HG03442 (cell line): ENCODE data around the gene KCNE3.
"Not testable (repeated sequence)": the region's sequence is repeated elsewhere in the genome, so short reads cannot be mapped to it uniquely, and the experiment has no call there.

Source experiments
- ATAC-seq: cut with Tn5 transposase; IDR thresholded peaks from one replicate; pipeline ENCODE4 v1.9.1; 2021; ENCODE audit warnings: mild to moderate bottlenecking, moderate library complexity; ENCODE audit not compliant: unreplicated experiment

KCNE3 gene

GRCh38 chr11:74444173-74444826, 23.0 kb downstream of the KCNE3 start:
- no peak for ATAC-seq

GRCh38 chr11:74443071-74443864, 24.1 kb downstream of the KCNE3 start:
- no peak for ATAC-seq

GRCh38 chr11:74442636-74443035, 24.7 kb downstream of the KCNE3 start:
- ATAC-seq = no peak

- no peak for ATAC-seq
Observed at GRCh38 chr11:74438681-74439080, 28.7 kb downstream of the KCNE3 start.

GRCh38 chr11:74437441-74438042, 29.8 kb downstream of the KCNE3 start:
- ATAC-seq = no peak

- ATAC-seq = no peak
Observed at GRCh38 chr11:74434528-74434927, 32.8 kb downstream of the KCNE3 start.

- no peak for ATAC-seq
Observed at GRCh38 chr11:74429205-74429604, 38.1 kb downstream of the KCNE3 start.

GRCh38 chr11:74427384-74427886, 39.9 kb downstream of the KCNE3 start:
- ATAC-seq = no peak

- no peak for ATAC-seq
Observed at GRCh38 chr11:74425100-74425499, 42.2 kb downstream of the KCNE3 start.

GRCh38 chr11:74418509-74418895, 48.8 kb downstream of the KCNE3 start:
- no peak for ATAC-seq

GRCh38 chr11:74417860-74418508, 49.4 kb downstream of the KCNE3 start:
- ATAC-seq = no peak

GRCh38 chr11:74417379-74417804, 50.0 kb downstream of the KCNE3 start:
- ATAC-seq = no peak

- ATAC-seq = not testable (repeated sequence)
Observed at GRCh38 chr11:74416974-74417373, 50.4 kb downstream of the KCNE3 start.

- no peak for ATAC-seq
Observed at GRCh38 chr11:74412733-74413359, 54.5 kb downstream of the KCNE3 start.

GRCh38 chr11:74412321-74412720, 55.0 kb downstream of the KCNE3 start:
- no peak for ATAC-seq

- no peak for ATAC-seq
Observed at GRCh38 chr11:74409633-74410032, 57.7 kb downstream of the KCNE3 start.
